ENCODE data around the gene SCN2A.

The SCN2A gene

DNA sequence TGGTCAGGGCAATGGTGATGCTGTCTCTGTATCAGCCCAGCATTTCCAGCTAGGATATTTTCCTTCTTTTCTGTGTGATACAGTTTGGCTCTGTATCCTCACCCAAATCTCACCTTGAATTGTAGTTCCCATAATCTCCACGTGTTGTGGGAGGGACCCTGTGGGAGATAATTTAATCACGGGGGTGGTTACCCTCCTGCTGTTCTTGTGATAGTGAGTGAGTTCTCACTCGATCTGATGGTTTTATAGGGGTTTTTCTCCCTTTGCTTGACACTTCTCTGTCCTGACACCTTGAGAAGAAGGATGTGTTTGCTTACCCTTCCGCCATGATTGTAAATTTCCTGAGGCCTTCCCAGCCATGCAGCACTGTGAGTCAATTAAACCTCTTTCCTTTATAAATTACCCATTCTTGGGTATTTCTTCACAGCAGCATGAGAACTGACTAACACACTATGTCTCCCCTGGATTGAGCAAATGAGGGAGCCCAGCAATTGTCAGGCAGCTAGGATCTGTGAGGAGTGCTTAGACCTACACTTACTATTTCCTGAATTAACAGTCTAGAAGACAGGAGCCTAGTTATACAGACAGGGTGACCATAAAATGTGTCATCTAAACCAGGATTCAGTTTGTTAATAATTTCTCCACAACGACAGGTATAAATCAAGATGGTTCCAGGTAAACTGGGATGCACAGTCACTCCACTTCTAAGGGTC, 6.0 kb downstream of the SCN2A start (continued):
- TF ChIP-seq, protein P1, sequence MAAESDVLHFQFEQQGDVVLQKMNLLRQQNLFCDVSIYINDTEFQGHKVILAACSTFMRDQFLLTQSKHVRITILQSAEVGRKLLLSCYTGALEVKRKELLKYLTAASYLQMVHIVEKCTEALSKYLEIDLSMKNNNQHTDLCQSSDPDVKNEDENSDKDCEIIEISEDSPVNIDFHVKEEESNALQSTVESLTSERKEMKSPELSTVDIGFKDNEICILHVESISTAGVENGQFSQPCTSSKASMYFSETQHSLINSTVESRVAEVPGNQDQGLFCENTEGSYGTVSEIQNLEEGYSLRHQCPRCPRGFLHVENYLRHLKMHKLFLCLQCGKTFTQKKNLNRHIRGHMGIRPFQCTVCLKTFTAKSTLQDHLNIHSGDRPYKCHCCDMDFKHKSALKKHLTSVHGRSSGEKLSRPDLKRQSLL (tag by site-specific recombination; IDR thresholded peaks at IDR 0.05): no peak
- TF ChIP-seq ZNF521 (tag by site-specific recombination; IDR thresholded peaks at IDR 0.05) (no peak), ZNF146 (tag by site-specific recombination; IDR thresholded peaks at IDR 0.05) (no peak)

DNA sequence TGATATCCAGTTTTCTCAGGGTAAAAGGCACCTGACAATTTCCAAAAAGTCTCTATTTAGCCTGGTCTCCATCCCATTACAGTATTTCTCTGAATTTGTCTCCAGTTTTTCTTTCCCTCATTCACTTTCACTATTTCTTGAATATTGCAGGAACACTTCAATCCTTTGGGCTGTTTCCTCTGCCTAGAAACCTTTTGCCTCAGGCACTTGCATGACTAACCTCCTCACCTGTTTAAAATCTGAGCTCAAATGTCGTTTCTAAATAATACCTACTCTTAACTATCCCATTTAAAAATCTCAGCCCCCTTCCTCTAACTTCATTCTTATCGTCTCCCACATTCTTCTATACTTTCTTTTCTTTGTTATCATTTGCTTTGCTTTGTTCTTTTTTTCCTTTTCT, 9.0 kb downstream of the SCN2A start:
- Histone ChIP-seq H3K36me3 (ENCODE audit: control insufficient read depth in 2 of 2, insufficient read depth in 1 of 2, low read length in 2 of 2) (no peaks in the 10 kb centered on the region), H3K4me1 (ENCODE audit: control insufficient read depth, insufficient read depth, low read length) (no peaks in the 10 kb centered on the region; the same call in 1 of the 2 replicates), H3K9me3 (ENCODE audit: control insufficient read depth, insufficient read depth, low read depth, low read length) (no peaks in the 10 kb centered on the region), H3K27ac (ENCODE audit: extremely low read depth, low read depth, low read length) (no peak overlapping the region), H3K4me3 (ENCODE audit: low read depth, low read length) (no peak overlapping the region)
- ChIA-PET POLR2A (no interaction called here), CTCF (interaction anchor here (0.5 to 3.5 kb wide), 4 partner anchors 9 to 106 kb away, joined by 3 to 27 read pairs (median 4); partner anchors contain the start of genes SCN2A and SCN3A)
- TF ChIP-seq ZNF2 (tag by site-specific recombination; IDR thresholded peaks at IDR 0.05) (no peak), ZNF624 (tag by site-specific recombination; IDR thresholded peaks at IDR 0.05) (no peak), ZNF16 (tag by site-specific recombination; IDR thresholded peaks at IDR 0.05; ENCODE audit: low read depth) (no peak), BCL11A (tag by site-specific recombination; IDR thresholded peaks at IDR 0.05; ENCODE audit: low read depth) (no peak), ZNF214 (tag by site-specific recombination; IDR thresholded peaks at IDR 0.05; ENCODE audit: borderline replicate concordance) (no peak), ZNF660 (tag by site-specific recombination; IDR thresholded peaks at IDR 0.05) (no peak), ZFP3 (tag by site-specific recombination; IDR thresholded peaks at IDR 0.05; ENCODE audit: low read depth) (no peak), BCL11B (tag by site-specific recombination; IDR thresholded peaks at IDR 0.05; ENCODE audit: low read depth) (no peak), ZNF311 (tag by site-specific recombination; IDR thresholded peaks at IDR 0.05; ENCODE audit: borderline replicate concordance) (no peak), ZNF221 (tag by site-specific recombination; IDR thresholded peaks at IDR 0.05; ENCODE audit: borderline replicate concordance) (no peak), ZNF792 (tag by site-specific recombination; IDR thresholded peaks at IDR 0.05) (no peak), ZNF558 (tag by site-specific recombination; IDR thresholded peaks at IDR 0.05) (no peak)
- TF ChIP-seq, protein P2, sequence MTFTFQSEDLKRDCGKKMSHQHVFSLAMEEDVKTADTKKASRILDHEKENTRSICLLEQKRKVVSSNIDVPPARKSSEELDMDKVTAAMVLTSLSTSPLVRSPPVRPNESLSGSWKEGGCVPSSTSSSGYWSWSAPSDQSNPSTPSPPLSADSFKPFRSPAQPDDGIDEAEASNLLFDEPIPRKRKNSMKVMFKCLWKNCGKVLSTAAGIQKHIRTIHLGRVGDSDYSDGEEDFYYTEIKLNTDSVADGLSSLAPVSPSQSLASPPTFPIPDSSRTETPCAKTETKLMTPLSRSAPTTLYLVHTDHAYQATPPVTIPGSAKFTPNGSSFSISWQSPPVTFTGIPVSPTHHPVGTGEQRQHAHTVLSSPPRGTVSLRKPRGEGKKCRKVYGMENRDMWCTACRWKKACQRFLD (tag by site-specific recombination; IDR thresholded peaks at IDR 0.05): no peak
- TF ChIP-seq, protein P3, sequence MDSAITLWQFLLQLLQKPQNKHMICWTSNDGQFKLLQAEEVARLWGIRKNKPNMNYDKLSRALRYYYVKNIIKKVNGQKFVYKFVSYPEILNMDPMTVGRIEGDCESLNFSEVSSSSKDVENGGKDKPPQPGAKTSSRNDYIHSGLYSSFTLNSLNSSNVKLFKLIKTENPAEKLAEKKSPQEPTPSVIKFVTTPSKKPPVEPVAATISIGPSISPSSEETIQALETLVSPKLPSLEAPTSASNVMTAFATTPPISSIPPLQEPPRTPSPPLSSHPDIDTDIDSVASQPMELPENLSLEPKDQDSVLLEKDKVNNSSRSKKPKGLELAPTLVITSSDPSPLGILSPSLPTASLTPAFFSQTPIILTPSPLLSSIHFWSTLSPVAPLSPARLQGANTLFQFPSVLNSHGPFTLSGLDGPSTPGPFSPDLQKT (IDR thresholded peaks at IDR 0.05; ENCODE audit: borderline replicate concordance, low read depth, low read length): no peak
- TF ChIP-seq, protein P4, sequence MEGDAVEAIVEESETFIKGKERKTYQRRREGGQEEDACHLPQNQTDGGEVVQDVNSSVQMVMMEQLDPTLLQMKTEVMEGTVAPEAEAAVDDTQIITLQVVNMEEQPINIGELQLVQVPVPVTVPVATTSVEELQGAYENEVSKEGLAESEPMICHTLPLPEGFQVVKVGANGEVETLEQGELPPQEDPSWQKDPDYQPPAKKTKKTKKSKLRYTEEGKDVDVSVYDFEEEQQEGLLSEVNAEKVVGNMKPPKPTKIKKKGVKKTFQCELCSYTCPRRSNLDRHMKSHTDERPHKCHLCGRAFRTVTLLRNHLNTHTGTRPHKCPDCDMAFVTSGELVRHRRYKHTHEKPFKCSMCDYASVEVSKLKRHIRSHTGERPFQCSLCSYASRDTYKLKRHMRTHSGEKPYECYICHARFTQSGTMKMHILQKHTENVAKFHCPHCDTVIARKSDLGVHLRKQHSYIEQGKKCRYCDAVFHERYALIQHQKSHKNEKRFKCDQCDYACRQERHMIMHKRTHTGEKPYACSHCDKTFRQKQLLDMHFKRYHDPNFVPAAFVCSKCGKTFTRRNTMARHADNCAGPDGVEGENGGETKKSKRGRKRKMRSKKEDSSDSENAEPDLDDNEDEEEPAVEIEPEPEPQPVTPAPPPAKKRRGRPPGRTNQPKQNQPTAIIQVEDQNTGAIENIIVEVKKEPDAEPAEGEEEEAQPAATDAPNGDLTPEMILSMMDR (tag by site-specific recombination; IDR thresholded peaks at IDR 0.05): no peak
- TF ChIP-seq, protein P5, sequence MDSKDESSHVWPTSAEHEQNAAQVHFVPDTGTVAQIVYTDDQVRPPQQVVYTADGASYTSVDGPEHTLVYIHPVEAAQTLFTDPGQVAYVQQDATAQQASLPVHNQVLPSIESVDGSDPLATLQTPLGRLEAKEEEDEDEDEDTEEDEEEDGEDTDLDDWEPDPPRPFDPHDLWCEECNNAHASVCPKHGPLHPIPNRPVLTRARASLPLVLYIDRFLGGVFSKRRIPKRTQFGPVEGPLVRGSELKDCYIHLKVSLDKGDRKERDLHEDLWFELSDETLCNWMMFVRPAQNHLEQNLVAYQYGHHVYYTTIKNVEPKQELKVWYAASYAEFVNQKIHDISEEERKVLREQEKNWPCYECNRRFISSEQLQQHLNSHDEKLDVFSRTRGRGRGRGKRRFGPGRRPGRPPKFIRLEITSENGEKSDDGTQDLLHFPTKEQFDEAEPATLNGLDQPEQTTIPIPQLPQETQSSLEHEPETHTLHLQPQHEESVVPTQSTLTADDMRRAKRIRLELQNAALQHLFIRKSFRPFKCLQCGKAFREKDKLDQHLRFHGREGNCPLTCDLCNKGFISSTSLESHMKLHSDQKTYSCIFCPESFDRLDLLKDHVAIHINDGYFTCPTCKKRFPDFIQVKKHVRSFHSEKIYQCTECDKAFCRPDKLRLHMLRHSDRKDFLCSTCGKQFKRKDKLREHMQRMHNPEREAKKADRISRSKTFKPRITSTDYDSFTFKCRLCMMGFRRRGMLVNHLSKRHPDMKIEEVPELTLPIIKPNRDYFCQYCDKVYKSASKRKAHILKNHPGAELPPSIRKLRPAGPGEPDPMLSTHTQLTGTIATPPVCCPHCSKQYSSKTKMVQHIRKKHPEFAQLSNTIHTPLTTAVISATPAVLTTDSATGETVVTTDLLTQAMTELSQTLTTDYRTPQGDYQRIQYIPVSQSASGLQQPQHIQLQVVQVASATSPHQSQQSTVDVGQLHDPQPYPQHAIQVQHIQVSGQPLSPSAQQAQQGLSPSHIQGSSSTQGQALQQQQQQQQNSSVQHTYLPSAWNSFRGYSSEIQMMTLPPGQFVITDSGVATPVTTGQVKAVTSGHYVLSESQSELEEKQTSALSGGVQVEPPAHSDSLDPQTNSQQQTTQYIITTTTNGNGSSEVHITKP (tag by site-specific recombination; IDR thresholded peaks at IDR 0.05): no peak
